ENCODE results near the gene SAMMSON. TPM values are rescaled to one million over a fixed set of nuclear protein-coding genes. Genes with fewer than 3 reads are reported as not detected.

Gene SAMMSON
- total RNA-seq, 1 experiment from 2014 or later: not detected

GRCh38 chr3:69987833-69988232 lies 11.7 kb upstream of the SAMMSON start:
- Histone ChIP-seq H3K4me2 (no peak overlapping the region), H3K4me3 (no peak overlapping the region), H3K36me3 (ENCODE audit: low read depth) (no peaks in the 10 kb centered on the region), H3K9me3 (ENCODE audit: insufficient read depth, low read depth) (no peaks in the 10 kb centered on the region), H3K4me1 (replicated peaks; ENCODE audit: insufficient read depth) (no peaks in the 10 kb centered on the region), H3K27me3 (ENCODE audit: insufficient read depth, low read depth) (peaks cover 22% of the 10 kb centered on the region), H3K79me2 (ENCODE audit: low read depth) (no peaks in the 10 kb centered on the region), H2AFZ (no peak overlapping the region), H4K20me1 (ENCODE audit: insufficient read depth) (no peaks in the 10 kb centered on the region), H3K27ac (no peak overlapping the region), H3F3A (ENCODE audit: insufficient read depth, low read depth) (no peaks in the 10 kb centered on the region), H3K9me2 (ENCODE audit: insufficient read depth) (no peaks in the 10 kb centered on the region)
- no TSS peak for BruUV-seq (replicated peaks)
- no peak for DNase-seq
- CTCF ChIA-PET: no interaction called here
- TF ChIP-seq CTCF (conservative IDR thresholded peaks at IDR 0.05): no peak
- no peak for TF ChIP-seq EZH2 (IDR thresholded peaks at IDR 0.05; ENCODE audit: low read depth)
- intact Hi-C loops (cut with micrococcal nuclease; ENCODE audit: unreplicated experiment): no loop called here
- POLR2A ChIA-PET (ENCODE audit: unreplicated experiment): no interaction called here

GRCh38 chr3:69993757-69994156 lies 5.8 kb upstream of the SAMMSON start:
- intact Hi-C loops (cut with micrococcal nuclease; ENCODE audit: unreplicated experiment): no loop called here
- Histone ChIP-seq H3K4me1 (replicated peaks; ENCODE audit: insufficient read depth) (no peaks in the 10 kb centered on the region), H4K20me1 (ENCODE audit: insufficient read depth) (no peaks in the 10 kb centered on the region), H3K9me2 (ENCODE audit: insufficient read depth) (no peaks in the 10 kb centered on the region), H3K27me3 (ENCODE audit: insufficient read depth, low read depth) (peaks cover 28% of the 10 kb centered on the region), H3K36me3 (ENCODE audit: low read depth) (no peaks in the 10 kb centered on the region), H3K4me2 (no peak overlapping the region), H3K79me2 (ENCODE audit: low read depth) (no peaks in the 10 kb centered on the region), H3F3A (ENCODE audit: insufficient read depth, low read depth) (no peaks in the 10 kb centered on the region), H3K9me3 (ENCODE audit: insufficient read depth, low read depth) (no peaks in the 10 kb centered on the region), H3K27ac (no peak overlapping the region), H2AFZ (no peak overlapping the region), H3K4me3 (no peak overlapping the region)
- DNase-seq: no peak
- ChIA-PET POLR2A (ENCODE audit: unreplicated experiment) (no interaction called here), CTCF (no interaction called here)
- no TSS peak for BruUV-seq (replicated peaks)
- TF ChIP-seq CTCF (conservative IDR thresholded peaks at IDR 0.05) (no peak), EZH2 (IDR thresholded peaks at IDR 0.05; ENCODE audit: low read depth) (no peak)

DNA sequence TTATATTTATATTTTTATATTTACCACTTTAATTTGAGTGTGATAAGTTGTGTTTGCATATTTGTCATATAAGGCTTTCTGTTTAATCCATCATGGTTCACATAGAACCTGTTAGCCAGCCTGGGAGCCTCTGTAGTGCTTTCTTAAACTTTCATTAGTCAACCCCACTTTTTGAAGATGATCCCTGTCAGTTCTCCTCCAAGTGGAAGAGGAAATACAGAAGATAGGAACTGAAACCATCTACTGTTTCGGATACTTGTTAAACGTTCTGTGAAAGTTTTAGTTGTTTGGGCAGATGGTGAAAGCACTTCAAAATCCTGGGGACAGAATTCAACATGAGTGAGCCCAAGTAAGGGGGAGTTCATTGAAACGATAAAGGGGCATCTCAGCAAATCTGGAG lies 4.6 kb upstream of the SAMMSON start:
- Histone ChIP-seq H2AFZ (no peak overlapping the region), H3K4me1 (replicated peaks; ENCODE audit: insufficient read depth) (no peaks in the 10 kb centered on the region), H3K9me2 (ENCODE audit: insufficient read depth) (no peaks in the 10 kb centered on the region), H3K4me3 (no peak overlapping the region), H3K36me3 (ENCODE audit: low read depth) (no peaks in the 10 kb centered on the region), H3K4me2 (no peak overlapping the region), H3K27me3 (ENCODE audit: insufficient read depth, low read depth) (peaks cover 32% of the 10 kb centered on the region), H3K9me3 (ENCODE audit: insufficient read depth, low read depth) (no peaks in the 10 kb centered on the region), H3F3A (ENCODE audit: insufficient read depth, low read depth) (no peaks in the 10 kb centered on the region), H3K27ac (no peak overlapping the region), H4K20me1 (ENCODE audit: insufficient read depth) (no peaks in the 10 kb centered on the region), H3K79me2 (ENCODE audit: low read depth) (no peaks in the 10 kb centered on the region)
- POLR2A ChIA-PET (ENCODE audit: unreplicated experiment): no interaction called here
- DNase-seq: no peak
- CTCF ChIA-PET: no interaction called here
- no TSS peak for BruUV-seq (replicated peaks)
- TF ChIP-seq EZH2 (IDR thresholded peaks at IDR 0.05; ENCODE audit: low read depth): no peak
- intact Hi-C loops (cut with micrococcal nuclease; ENCODE audit: unreplicated experiment): no loop called here

- Histone ChIP-seq H3K27ac (no peak overlapping the region), H3F3A (ENCODE audit: insufficient read depth, low read depth) (no peaks in the 10 kb centered on the region), H4K20me1 (ENCODE audit: insufficient read depth) (no peaks in the 10 kb centered on the region), H3K4me2 (no peak overlapping the region), H3K9me3 (ENCODE audit: insufficient read depth, low read depth) (no peaks in the 10 kb centered on the region), H3K9me2 (ENCODE audit: insufficient read depth) (no peaks in the 10 kb centered on the region), H3K27me3 (ENCODE audit: insufficient read depth, low read depth) (peaks cover 29% of the 10 kb centered on the region), H3K36me3 (ENCODE audit: low read depth) (no peaks in the 10 kb centered on the region), H2AFZ (no peak overlapping the region), H3K4me1 (replicated peaks; ENCODE audit: insufficient read depth) (no peaks in the 10 kb centered on the region), H3K4me3 (no peak overlapping the region), H3K79me2 (ENCODE audit: low read depth) (no peaks in the 10 kb centered on the region)
- ChIA-PET CTCF (no interaction called here), POLR2A (ENCODE audit: unreplicated experiment) (no interaction called here)
- BruUV-seq (replicated peaks): no TSS peak
- TF ChIP-seq EZH2 (IDR thresholded peaks at IDR 0.05; ENCODE audit: low read depth) (no peak), CTCF (conservative IDR thresholded peaks at IDR 0.05) (no peak)
- DNase-seq: no peak
- intact Hi-C loops (cut with micrococcal nuclease; ENCODE audit: unreplicated experiment): no loop called here
Measured at GRCh38 chr3:69997631-69998307, 1.8 kb upstream of the SAMMSON start.

All from PC-9 (cell line).